ENCODE results near the gene MEGF6.

DNA sequence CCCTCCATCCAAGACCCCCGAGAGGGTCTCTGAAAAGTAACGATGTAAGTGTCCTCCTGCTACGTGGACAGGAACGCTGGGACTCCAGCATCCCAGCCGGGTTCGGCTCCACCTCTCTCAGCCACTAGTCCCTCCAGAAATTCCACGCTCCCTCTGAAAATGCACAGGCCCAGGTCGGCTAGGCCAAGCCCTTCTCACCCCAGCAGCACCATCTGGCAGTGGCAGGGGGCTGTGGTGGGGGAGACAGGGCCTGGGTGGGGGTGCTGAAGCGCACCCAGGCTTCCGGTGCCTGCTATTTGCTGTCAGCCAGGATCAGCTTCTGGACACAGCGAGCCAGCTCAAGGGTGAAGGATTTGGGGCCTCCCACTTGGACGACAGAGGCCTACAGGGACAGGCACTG is 83.5 kb downstream of the MEGF6 start:
- TF ChIP-seq, protein P1, sequence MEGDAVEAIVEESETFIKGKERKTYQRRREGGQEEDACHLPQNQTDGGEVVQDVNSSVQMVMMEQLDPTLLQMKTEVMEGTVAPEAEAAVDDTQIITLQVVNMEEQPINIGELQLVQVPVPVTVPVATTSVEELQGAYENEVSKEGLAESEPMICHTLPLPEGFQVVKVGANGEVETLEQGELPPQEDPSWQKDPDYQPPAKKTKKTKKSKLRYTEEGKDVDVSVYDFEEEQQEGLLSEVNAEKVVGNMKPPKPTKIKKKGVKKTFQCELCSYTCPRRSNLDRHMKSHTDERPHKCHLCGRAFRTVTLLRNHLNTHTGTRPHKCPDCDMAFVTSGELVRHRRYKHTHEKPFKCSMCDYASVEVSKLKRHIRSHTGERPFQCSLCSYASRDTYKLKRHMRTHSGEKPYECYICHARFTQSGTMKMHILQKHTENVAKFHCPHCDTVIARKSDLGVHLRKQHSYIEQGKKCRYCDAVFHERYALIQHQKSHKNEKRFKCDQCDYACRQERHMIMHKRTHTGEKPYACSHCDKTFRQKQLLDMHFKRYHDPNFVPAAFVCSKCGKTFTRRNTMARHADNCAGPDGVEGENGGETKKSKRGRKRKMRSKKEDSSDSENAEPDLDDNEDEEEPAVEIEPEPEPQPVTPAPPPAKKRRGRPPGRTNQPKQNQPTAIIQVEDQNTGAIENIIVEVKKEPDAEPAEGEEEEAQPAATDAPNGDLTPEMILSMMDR (IDR thresholded peaks at IDR 0.05; ENCODE audit: low read depth, low read length) = no peak
- TF ChIP-seq EZH2phosphoT487 (IDR thresholded peaks at IDR 0.05; ENCODE audit: low read depth) = no peak

All from OCI-LY3 (cell line).